Stimulated activated CD8-positive, alpha-beta memory T cell treated with anti-CD3 and anti-CD28 coated beads, Interleukin-12 subunit alpha, Interleukin-12 subunit beta, amount 100 ng/mL, for 4 hours (primary cell): ENCODE data around the gene MORN4.
"Not testable (repeated sequence)": the region's sequence is repeated elsewhere in the genome, so short reads cannot be mapped to it uniquely, and the experiment has no call there.

ENCODE experiments used
- DNase-seq: peaks from one replicate; pipeline ENCODE4 v3.0.0-alpha.2; 2020; ENCODE audit warnings: low read depth

MORN4 gene

DNA sequence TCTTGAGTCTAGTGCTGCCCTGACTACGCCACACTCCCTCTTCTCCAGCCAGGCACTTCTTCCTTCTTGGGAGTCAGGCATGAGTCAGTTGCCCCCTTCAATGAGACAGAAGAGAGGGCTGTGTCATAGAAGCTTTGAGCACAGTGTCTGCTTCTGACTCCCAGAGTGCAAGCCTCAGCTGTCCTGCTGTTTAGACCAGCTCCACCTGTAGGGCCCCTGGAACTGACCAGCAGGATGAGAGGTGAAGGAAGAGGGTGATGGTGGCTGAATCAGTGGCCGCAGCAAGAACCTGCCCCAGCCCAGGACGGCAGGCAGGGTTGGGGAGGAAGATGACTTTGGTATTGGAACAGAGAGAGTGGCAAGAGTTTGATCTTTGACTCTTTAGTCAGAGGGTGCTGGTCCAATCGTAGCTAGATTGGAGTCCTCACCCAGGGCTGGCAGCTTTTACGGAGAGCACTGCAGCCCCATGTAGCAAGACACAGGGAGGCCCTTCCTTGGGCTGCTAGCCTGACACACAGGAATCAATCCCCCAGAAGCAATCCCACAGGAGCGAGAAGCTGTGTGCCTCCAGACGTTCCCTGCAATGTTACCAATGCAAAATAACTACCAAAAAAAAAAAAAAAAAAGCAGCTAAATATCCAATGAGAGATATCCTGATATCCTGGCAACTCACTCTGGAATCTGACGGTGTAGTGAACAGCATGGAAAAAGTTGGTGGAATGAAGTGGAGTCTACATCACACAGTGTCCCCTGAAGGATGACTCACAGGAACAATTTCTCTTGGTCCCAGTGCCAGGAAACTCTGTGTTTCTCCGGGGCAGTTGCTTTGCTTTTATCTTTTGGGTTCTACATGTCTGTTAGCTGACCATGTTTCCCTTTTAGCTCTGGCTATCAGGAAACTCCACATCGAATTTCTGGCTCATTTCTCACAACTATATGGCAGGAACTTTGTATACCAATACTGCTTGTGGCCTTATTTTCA, 36.9 kb downstream of the MORN4 start:
- no peak for DNase-seq

DNA sequence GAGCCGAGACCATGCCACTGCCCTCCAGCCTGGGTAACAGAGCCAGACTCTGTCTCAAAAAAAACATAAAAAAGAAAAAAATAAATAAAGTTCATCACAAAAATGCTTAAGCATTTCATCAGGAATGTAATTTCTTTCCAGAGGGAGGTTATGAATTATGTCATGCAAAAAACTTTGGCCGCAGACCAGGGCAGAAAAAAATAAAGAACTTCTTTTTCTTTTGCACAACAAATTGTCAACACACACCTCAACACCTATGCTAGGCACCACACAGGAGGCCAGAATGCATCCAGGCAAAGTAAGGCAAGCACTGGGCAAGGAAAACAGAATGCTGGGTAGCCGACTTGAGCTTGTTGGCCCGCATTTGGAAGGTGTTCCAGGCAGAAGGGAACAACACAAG, 39.9 kb downstream of the MORN4 start:
- no peak for DNase-seq

DNA sequence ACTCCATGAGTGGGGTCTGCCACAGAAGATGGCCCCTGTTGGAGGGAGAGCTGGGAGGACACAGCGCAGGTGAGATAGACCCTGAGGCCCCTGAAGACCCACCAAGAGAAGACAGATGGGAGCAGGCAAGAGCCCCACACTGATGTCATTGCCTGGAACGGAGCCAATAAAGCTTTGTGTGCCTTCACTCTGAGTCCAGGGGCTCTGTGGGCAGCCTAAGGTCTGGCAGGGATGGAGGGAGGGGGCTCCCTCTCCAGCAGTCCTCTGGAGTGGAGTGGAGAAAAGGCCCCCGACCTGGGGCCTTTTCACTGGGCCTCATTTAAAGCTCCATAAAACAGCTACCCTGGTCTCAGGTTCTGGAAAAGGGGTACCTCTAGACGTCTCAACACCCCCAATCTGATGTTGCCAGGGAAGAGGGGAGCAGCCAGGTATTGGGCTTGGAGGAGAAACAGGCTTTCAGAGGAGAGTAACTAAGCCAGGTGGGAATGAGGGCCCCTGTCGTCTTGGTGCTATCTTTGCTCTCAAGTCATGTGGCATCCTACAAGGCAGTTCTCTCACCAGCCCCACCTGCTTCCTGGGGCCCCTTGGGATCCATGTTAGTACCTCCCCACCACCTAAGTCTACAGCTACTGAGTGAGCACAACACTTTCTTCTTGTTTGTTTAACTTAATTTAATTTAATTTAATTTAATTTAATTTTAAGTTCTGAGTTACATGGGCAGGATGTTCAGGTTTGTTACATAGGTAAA, 42.4 kb downstream of the MORN4 start:
- DNase-seq = no peak

DNA sequence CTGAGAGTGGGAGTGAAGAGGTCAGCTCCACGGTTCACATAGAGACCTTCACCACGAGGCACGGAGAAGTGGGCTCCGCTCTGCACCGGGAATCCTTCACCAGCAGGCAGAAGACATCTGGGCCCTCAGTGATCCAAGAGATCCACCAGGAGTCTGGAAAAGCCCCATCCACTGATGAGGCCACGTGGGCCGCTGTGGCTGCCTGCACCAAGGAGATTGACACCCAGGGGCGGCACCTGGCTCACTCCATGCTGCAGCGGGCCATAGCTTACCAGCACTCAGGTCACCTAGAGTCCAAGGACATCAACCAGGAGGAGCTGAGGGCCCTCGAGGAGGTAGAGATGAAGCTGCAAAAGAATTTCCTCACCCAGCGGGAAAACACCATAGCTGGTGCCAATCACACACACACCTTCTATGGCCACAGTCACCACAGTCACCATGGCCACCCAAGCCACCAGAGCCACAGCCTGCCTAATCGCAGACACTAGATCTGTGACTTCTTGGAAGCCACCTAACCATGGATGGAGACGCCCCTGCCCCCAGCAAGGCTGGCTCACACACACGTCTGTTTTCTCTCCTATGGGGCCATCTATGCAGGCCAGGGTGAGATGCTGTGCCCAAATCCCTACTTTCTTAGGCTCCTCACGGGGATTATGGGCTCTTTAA, 43.1 kb downstream of the MORN4 start:
- no peak for DNase-seq

DNA sequence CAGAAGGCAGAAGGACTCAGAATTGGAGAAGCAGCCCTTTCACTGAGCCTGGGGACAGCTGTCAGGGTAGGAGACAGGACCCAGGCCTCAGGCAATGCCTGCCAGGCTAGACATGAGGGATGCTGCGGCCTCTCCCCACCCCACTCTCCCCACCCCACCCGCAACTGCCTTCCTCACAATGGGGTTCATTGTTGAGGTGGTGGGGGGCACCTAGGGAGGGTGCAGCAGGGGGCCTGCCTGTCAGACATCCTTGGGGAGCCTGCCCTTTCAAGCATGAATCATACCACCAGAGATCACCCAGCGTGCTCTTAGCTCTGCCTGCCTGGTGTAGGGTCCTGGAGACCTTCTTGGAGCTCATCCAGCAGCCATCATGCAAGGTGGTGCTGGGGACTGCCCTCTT, 43.8 kb downstream of the MORN4 start, which contains the start of gene C10orf62:
TSS of gene C10orf62 (plus strand) at position 243 of the 400 bp plus-strand sequence. CDS start 177 bp downstream, outside the sequence.
- DNase-seq = no peak

DNA sequence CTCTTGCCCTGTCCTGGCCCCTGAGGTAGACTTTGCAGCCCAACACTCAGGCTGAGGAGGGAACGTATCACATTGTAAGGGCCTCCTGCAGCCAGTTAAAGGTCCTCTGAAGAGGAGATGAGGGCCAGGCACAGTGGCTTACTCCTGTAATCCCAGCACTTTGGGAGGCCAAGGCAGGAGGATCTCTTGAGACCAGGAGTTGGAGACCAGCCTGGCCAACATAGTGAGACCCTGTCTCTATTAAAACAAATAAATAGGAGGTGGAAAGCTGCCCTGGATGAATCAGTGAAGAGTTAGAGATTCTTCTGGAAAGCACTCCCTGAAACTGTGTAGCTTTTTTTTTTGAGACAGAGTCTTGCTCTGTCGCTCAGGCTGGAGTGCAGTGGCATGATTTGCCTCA, 46.1 kb downstream of the MORN4 start:
- no peak for DNase-seq

DNA sequence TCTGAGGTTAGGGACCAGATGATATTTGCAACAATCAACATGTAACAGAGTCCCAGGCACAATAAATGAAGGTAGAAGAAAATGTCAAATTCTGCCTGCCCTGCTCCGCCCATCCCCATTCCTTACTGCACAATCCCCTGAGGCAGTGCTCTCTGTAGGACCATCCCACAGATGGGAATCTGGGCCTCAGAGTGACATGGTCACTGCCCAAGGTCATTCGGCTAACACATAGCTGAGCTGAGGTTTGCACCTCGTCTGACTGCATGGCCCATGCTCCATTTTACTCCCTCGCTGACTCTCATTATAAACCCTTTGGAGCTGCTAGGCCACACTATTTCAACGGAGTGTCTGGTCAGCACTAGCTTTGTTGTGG, 47.9 kb downstream of the MORN4 start:
- no peak for DNase-seq

DNA sequence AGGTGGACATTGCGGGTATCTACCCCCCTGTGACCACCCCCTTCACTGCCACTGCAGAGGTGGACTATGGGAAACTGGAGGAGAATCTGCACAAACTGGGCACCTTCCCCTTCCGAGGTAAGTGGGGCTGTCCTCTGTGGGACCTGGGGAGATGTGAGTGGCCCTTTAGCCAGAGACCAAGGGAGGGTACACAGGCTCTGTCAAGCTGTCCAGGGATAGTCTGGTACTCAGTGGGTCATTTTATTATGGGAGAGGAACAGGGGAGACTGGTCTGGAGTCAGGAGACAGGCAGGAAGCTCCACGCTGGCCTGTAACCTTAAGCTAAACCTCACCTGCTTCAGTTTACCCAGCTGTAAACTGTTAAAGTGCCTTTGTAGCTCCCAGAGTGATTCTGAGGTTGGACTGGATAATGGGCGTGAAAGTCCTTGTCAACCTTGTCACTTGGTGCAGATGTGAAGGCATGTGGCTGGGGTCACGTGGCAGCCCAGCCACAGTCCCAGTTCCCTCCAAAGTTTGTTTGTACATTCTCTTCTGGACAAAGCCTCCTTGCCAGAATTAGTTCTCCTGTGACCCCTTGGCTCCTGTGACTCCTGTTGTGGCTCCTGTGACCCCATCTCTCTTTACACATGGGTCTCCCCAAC, 48.4 kb downstream of the MORN4 start:
- no peak for DNase-seq

DNA sequence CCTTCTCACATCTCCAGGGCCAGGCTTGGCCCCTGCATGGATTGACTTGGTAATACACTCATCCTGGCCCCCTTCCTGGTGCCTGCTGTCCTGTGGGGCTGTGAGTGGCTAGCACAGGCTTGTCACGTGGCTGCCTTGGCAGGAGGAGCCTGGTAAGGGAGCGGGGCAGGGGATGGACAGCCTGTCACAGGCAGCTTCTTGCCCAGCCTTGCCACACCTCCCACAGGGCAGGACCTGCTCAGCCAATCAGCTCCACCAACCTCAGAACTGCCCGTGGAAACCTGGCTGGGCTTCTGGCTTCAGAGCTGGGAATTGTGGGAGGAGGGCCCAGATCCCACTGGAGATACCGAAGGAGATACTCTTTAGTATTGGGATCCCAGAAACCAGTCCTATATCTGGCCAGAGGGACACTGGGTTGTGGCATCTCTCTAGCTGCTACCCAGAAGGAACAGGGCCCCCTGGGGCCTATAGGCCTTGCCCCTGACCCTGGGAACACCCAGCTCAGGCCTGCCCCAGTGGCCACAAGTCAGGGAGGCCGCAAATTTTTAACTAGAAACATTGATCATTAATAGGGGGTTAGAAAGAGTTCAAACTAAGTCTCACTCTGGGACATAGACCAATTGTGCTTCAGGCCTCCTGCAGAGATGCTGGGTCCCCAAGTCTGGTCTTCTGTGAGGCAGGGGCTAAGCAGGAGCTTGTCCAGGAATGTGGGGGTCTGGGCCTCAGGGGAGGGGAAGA, 49.1 kb downstream of the MORN4 start, which contains the start of gene HOGA1:
TSS of gene HOGA1 (plus strand) at position 330 of the 738 bp plus-strand sequence. CDS start at position 645, 315 bp downstream.
- no peak for DNase-seq

DNA sequence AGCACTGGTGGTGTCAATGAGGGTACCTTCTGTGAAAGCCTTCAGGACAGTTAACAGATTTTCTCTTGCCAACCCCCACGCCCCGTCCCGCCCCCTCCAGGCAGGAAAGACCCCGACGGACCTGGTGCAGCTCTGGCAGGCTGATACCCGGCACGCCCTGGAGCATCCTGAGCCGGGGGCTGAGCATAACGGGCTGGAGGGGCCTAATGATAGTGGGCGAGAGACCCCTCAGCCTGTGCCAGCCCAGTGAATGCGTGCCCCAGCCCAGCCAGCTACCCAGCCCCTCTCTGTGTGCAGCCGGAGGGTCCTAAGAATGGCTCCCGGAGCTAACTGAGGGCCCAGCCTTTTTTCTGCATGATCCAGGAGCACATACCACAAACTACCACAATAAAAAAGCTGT, 49.8 kb downstream of the MORN4 start:
- DNase-seq = no peak

DNA sequence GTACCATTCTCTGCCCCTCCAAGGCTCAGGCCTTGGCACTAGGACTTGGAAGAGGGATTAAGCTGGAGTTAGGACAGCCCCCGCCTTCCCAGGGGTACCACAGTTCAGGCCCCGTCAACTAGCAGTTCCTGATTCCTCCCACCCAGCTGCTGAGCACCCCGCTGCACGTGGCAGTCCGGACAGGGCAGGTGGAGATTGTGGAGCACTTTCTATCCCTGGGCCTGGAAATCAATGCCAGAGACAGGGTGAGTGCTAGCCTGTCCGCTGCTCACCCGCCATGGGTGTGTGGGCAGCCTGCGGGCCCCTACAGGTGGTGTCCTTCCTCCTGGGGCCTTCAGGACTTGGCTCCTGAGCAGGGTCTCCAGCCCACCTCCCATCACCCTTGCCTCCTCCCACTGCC, 51.1 kb downstream of the MORN4 start:
- DNase-seq = no peak

DNA sequence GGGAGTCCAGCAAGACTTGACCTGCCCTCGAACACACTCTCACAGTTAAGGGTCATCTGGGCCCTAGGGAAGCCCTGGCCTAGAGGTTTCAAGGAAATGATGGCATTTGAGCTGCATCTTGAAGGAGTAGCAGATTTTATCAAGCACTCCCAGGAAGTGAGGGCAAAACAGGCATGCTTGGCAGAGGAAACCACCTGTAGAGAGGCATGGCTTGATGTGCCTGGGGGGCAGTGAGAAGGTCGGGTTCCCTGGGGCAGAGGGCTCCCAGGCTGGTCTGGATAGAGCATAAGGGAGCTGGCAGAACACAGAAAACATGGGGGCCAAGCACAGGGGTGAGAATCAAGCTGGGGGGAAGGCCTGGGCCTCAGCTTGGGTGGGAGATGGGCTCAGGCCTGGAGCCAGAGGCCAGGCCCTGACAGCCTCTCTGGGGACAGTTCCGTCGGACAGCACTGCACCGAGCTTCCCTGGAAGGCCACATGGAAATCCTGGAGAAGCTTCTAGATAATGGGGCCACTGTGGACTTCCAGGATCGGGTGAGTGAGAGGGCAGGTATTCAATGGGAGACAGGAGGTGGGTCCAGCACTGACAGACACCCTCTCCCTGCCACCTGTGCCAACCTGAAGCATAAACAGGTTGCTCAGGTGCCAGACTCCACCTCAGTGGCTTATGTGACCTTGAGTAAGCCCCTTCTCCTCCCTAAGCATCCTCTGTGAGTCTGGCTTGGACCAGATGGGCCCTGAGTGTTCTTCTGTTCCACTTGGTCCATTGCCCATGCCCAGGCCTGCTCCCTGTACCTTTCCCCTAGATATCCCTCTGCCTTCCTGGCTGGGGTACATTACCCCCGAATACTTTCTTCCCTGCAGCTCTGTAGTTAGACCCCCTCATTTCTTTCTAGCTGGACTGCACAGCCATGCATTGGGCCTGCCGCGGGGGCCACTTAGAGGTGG, 52.6 kb downstream of the MORN4 start:
- DNase-seq = no peak

DNA sequence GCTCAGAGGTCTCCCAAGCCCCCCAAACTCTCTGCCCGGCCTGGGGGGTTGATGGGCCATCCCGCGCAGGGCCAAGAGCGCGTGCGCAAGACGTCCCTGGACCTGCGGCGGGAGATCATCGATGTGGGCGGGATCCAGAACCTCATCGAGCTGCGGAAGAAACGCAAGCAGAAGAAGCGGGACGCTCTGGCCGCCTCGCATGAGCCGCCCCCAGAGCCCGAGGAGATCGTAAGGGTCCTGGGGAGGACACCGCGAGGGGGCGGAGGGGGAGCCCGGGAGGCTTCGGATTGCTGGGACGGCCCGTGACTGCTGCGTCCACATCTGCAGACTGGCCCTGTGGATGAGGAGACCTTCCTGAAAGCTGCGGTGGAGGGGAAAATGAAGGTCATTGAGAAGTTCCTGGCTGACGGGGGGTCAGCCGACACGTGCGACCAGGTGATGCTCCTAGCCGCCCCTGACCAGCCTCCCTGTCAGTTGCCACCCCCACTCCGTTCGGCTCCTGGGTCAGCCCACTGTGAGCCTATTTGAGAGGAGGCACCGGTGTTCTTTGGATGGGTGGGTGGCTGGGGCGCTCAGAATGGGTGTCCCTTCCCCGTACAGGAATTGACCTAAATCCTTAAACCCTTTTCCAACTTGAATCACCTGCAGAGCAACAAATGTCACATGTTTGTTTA, 55.0 kb downstream of the MORN4 start:
- no peak for DNase-seq

DNA sequence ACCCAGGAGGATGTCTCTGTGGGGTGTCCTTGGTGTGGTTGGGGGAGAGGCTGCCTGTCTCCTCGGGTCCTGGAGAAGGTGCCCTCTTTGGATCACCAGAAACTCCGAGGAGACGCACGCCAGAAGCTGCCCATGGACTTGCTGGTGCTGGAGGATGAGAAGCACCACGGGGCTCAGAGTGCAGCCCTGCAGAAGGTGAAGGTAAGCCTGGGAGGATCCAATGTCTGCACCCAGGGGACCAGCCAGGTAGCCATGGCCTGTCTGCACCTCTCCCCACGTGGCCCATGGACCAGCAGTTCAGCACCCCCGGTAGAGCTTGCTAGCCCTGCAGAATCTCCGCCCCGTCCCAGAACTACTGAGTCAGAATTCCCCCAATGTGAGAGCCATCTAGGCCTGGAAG, 55.6 kb downstream of the MORN4 start:
- no peak for DNase-seq

DNA sequence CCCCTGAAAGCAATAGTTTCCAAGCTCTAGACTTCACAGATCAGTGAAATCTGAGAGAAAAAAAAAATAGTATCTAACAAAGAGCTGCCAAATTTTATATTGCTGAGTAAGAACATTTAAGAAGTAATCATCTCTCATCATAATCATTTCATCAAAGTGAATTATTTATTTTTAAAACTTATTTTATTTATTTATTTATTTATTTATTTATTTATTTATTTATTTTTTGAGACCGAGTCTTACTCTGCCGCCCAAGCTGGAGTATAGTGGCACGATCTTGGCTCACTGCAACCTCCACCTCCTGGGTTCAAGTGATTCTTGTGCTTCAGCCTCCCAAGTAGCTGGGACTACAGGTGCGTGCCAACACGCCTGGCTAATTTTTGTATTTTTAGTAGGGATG, 56.8 kb downstream of the MORN4 start:
- DNase-seq = not testable (repeated sequence)

DNA sequence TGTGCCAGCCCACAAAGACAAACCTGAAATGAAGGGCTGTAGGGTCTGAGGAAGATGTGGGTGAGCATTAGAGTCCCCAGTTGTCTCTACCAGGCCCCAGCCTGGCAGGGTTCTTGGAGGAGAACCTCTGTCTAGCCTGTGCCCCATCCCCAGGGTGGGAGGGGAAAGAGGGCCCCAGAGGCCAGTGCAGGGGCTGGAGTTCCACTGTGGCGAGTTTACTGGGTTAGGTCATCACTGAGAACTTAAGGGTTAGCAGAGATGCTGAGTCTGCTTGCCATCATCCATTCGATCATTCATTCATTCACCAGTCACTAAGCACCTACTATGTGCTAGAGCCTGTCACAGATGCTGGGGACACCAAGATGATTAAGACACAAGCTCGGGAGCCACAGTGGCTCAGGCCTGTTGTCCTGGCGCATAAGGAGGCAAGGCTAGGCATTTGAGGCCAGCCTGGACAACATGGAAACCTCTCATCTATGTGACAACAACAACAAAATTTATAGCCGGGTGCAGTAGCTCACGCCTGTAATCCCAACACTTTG, 58.1 kb downstream of the MORN4 start:
- DNase-seq = no peak

DNA sequence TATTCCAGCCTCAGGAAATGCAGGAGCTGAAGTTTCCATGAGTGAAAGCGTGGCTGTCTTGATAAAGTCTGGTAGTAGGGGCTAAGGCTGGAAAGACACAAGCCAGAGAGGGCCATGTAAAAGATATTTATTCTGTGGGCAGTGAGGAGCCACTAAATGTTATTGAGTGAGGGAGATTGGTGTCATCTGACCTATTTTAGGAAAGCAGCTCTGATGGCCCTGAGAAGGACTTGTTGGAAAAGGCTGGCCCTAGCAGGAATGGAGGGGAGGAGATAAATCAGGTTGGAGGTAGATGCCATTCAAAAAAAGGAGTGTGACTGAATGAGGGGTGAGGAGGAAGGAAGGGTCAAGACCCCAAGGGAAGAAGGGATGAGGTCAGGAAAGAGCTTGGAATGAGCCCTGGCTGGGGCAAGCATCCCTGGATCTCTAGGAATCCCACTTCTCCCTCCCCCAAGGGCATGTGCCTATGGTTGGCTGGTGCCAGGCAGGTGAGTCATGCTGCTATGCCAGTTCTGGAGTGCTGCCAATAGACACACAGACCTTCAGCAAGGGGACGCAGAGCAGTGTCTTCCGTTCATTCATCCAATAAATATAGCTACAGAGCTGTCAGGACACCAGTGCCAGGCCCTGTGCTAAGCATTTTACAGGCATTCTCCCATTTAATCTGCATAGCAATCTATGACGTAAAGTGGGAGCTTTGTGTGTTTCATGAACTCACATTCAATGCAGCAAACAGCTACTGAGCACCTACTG, 58.8 kb downstream of the MORN4 start:
- no peak for DNase-seq

DNA sequence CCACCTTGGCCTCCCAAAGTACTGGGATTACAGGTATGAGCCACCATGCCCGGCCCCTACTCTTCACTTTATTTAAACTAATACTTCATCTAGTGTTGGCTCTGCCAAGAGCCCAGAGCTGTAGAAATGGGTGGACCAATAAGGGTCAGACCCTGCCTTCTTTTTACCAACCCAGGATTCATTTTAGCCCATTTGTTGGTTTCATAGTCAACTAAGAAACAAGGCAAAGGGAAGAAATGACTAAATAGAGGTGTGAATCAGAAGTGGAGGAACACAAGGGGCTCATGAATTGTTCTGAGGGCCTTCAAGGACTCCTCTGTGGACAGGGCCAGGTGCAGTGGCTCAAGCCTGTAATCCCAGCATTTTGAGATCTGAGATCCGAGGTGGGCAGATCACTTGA, 59.6 kb downstream of the MORN4 start:
- DNase-seq = no peak
